ENCODE data around the gene THRB.

The THRB gene

DNA sequence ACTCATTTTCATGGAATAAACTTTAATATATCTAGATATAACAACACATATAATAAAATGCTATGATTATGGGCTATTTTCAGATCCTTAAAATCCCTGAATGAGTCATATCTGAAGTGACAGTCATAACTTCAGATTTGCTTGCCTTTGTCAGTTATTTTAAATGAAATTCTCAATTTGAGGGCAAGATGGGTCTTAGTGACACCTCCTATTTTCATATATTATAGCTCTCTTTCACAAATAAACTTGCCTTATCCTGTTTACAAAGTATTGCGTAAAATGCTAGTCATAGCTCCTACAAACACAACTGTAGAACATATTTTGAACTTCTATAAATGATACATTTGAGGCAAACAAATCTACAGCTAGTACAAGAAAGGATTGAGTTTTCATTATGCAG lies 6.2 kb upstream of the THRB start:
- Histone ChIP-seq H3K4me3 (replicated peaks; ENCODE audit: low read depth, low read length) (no peak overlapping the region), H3K27me3 (replicated peaks; ENCODE audit: control insufficient read depth, insufficient read depth, low read length) (no peaks in the 10 kb centered on the region), H3K36me3 (ENCODE audit: control insufficient read depth, insufficient read depth, low read length) (no peaks in the 10 kb centered on the region)
- TF ChIP-seq, protein P1, sequence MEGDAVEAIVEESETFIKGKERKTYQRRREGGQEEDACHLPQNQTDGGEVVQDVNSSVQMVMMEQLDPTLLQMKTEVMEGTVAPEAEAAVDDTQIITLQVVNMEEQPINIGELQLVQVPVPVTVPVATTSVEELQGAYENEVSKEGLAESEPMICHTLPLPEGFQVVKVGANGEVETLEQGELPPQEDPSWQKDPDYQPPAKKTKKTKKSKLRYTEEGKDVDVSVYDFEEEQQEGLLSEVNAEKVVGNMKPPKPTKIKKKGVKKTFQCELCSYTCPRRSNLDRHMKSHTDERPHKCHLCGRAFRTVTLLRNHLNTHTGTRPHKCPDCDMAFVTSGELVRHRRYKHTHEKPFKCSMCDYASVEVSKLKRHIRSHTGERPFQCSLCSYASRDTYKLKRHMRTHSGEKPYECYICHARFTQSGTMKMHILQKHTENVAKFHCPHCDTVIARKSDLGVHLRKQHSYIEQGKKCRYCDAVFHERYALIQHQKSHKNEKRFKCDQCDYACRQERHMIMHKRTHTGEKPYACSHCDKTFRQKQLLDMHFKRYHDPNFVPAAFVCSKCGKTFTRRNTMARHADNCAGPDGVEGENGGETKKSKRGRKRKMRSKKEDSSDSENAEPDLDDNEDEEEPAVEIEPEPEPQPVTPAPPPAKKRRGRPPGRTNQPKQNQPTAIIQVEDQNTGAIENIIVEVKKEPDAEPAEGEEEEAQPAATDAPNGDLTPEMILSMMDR (IDR thresholded peaks at IDR 0.05; ENCODE audit: insufficient read depth, low read length, poor library complexity, severe bottlenecking): no peak
- DNase-seq (ENCODE audit: extremely low read depth, insufficient read length): no peak

DNA sequence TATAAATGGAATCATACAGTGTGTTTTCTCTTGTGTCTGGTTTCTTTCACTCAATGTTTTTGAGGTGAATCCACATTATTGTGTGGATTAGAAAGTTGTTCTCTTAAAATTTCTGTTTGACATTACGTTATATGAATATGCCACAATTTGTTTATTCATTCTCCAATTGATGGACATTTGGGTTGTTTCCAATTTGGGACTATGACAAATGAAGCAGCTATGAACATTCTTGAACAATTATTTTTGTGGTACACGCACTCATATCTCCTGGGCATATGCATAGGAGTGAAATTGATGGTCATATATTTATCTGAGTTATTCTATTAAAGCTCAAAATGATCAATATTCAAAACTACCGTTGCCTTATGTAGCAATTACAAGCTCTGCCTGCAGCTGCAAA lies 5.3 kb upstream of the THRB start:
- no peaks in the 10 kb centered on the region; the same call in 1 of the 2 replicates for H3K27me3 ChIP-seq (replicated peaks; ENCODE audit: control insufficient read depth, insufficient read depth, low read length)
- H3K4me3 ChIP-seq (replicated peaks; ENCODE audit: low read depth, low read length): no peak overlapping the region
- TF ChIP-seq, protein P1 (IDR thresholded peaks at IDR 0.05; ENCODE audit: insufficient read depth, low read length, poor library complexity, severe bottlenecking): no peak
- no peak for DNase-seq (ENCODE audit: extremely low read depth, insufficient read length)
- no peaks in the 10 kb centered on the region for H3K36me3 ChIP-seq (ENCODE audit: control insufficient read depth, insufficient read depth, low read length)

- TF ChIP-seq, protein P1 (IDR thresholded peaks at IDR 0.05; ENCODE audit: insufficient read depth, low read length, poor library complexity, severe bottlenecking): no peak
- no peaks in the 10 kb centered on the region; the same call in 1 of the 2 replicates for H3K27me3 ChIP-seq (replicated peaks; ENCODE audit: control insufficient read depth, insufficient read depth, low read length)
- no peak for DNase-seq (ENCODE audit: extremely low read depth, insufficient read length)
- H3K36me3 ChIP-seq (ENCODE audit: control insufficient read depth, insufficient read depth, low read length): no peaks in the 10 kb centered on the region
- H3K4me3 ChIP-seq (replicated peaks; ENCODE audit: low read depth, low read length): no peak overlapping the region
These were observed 4.1 kb upstream of the THRB start for GRCh38 chr3:24498796-24499195.

- DNase-seq (ENCODE audit: extremely low read depth, insufficient read length): no peak
- Histone ChIP-seq H3K27me3 (replicated peaks; ENCODE audit: control insufficient read depth, insufficient read depth, low read length) (no peaks in the 10 kb centered on the region; the same call in 1 of the 2 replicates), H3K4me3 (replicated peaks; ENCODE audit: low read depth, low read length) (no peak overlapping the region), H3K36me3 (ENCODE audit: control insufficient read depth, insufficient read depth, low read length) (no peaks in the 10 kb centered on the region)
- TF ChIP-seq, protein P1 (IDR thresholded peaks at IDR 0.05; ENCODE audit: insufficient read depth, low read length, poor library complexity, severe bottlenecking): no peak
These were observed 3.7 kb upstream of the THRB start for GRCh38 chr3:24498391-24498790.

GRCh38 chr3:24497942-24498341 lies 3.3 kb upstream of the THRB start:
- TF ChIP-seq, protein P1 (IDR thresholded peaks at IDR 0.05; ENCODE audit: insufficient read depth, low read length, poor library complexity, severe bottlenecking): no peak
- Histone ChIP-seq H3K4me3 (replicated peaks; ENCODE audit: low read depth, low read length) (no peak overlapping the region), H3K36me3 (ENCODE audit: control insufficient read depth, insufficient read depth, low read length) (no peaks in the 10 kb centered on the region), H3K27me3 (replicated peaks; ENCODE audit: control insufficient read depth, insufficient read depth, low read length) (no peaks in the 10 kb centered on the region; the same call in 1 of the 2 replicates)
- no peak for DNase-seq (ENCODE audit: extremely low read depth, insufficient read length)

All from GM06990 (cell line).